ENCODE results near the gene TRMT10B.
"Not testable (repeated sequence)": the region's sequence is repeated elsewhere in the genome, so short reads cannot be mapped to it uniquely, and the experiment has no call there.

The TRMT10B gene

GRCh38 chr9:37751186-37751585, 2.4 kb upstream of the TRMT10B start:
- POLR2A ChIA-PET = no interaction called here
- no peak for DNase-seq (ENCODE audit: extremely low spot score)
- TF ChIP-seq SP1 (IDR thresholded peaks at IDR 0.05) = no peak
- CTCF ChIA-PET = no interaction called here

DNA sequence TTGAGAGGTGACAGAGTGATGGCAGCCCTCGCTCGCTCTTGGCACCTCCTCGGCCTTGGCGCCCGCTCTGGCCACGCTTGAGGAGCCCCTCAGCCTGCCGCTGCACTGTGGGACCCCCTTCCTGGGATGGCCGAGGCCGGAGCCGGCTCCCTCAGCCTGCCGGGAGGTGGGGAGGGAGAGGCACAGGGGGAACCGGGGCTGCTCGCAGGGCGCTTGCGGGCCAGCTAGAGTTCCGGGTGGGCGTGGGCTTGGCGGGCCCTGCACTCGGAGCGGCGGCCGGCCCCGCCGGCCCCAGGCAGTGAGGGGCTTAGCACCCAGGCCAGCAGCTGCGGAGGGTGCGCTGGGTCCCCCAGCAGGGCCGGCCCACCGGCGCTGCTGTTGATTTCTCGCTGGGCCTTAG, 1.9 kb upstream of the TRMT10B start:
- DNase-seq (ENCODE audit: extremely low spot score); CTCF ChIA-PET; POLR2A ChIA-PET: not testable (repeated sequence)

- CTCF ChIA-PET = not testable (repeated sequence)
- POLR2A ChIA-PET = interaction anchor here (1.2 kb wide), 1 partner anchor 18 kb away, joined by 3 read pairs; no protein-coding TSS in a partner anchor
Observed at GRCh38 chr9:37752112-37752511, 1.5 kb upstream of the TRMT10B start.

DNA sequence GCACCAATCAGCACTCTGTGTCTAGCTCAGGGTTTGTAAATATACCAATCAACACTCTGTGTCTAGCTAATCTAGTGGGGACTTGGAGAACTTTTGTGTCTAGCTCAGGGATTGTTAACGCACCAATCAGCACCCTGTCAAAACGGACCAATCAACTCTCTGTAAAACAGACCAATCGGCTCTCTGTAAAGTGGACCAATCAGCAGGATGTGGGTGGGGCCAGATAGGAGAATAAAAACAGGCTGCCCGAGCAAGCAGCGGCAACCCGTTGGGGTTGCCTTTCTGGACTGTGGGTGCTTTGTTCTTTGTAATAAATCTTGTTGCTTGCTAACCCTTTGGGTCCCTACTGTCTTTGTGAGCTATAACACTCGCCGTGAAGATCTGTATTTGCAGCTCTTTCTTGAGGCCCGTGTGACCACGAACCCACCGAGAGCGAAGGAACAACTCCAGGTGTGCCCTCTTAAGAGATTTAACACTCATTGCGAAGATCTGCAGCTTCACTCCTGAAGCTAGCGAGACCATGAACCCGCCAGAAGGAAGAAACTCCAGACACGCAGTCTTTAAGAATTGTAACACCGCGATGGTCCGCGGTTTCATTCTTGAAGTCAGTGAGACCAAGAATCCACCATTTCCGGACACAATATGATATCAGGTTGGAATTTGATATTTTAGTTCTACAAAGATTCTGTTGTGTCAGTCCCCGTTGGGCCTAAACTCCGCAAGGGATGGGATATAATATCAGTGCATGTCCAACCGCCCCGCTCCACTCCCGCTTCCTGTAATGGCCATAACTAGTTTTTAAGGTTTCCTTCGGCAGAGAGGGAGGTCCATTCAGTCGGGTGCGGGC, 740 bp upstream of the TRMT10B start:
- no peak for DNase-seq (ENCODE audit: extremely low spot score)
- POLR2A ChIA-PET = interaction anchor here (1.0 to 1.2 kb wide), 2 partner anchors 18 to 48 kb away, joined by 3 read pairs; partner anchors contain the start of gene DCAF10
- CTCF ChIA-PET = no interaction called here
- TF ChIP-seq FOXA1 (IDR thresholded peaks at IDR 0.05) (no peak), TARDBP (IDR thresholded peaks at IDR 0.05) (no peak), SUZ12 (IDR thresholded peaks at IDR 0.05) (no peak), ELF4 (IDR thresholded peaks at IDR 0.05) (no peak), FOXM1 (IDR thresholded peaks at IDR 0.05; ENCODE audit: borderline replicate concordance) (no peak), CTBP1 (IDR thresholded peaks at IDR 0.05; ENCODE audit: borderline replicate concordance) (no peak), ZNF384 (IDR thresholded peaks at IDR 0.05) (no peak), PKNOX1 (IDR thresholded peaks at IDR 0.05) (no peak), LEF1 (IDR thresholded peaks at IDR 0.05; ENCODE audit: borderline replicate concordance) (no peak), NFRKB (IDR thresholded peaks at IDR 0.05) (no peak), FOXK2 (IDR thresholded peaks at IDR 0.05) (no peak), BHLHE40 (IDR thresholded peaks at IDR 0.05; ENCODE audit: borderline replicate concordance) (no peak), L3MBTL2 (conservative IDR thresholded peaks at IDR 0.05) (no peak), HDGF (IDR thresholded peaks at IDR 0.05; ENCODE audit: borderline replicate concordance) (no peak), ARNT (IDR thresholded peaks at IDR 0.05) (no peak), SP1 (IDR thresholded peaks at IDR 0.05) (no peak)

More at GRCh38 chr9:37752112-37752511, 1.5 kb upstream of the TRMT10B start:
- DNase-seq (ENCODE audit: extremely low spot score) = not testable (repeated sequence)

DNA sequence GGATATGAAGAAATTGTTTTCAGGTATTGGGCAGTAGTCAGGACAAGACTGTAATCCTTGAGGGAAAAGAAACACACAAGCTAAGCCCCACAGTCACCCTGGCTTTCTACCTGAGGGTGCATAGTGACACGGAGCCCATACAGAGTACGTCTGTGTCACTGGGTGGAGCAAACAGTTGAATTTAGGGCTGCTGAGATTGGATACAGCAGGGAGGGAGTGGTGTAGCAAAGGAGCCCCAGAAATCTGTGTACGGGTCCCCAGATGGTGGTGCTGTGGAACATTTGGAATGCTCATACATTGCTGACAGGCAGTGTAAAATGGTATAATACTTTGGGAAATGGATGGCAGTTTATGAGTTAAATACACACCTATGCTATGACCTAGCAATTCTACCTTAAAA, 5.1 kb downstream of the TRMT10B start:
- POLR2A ChIA-PET = no interaction called here
- CTCF ChIA-PET = no interaction called here
- DNase-seq (ENCODE audit: extremely low spot score) = no peak
- no peak for TF ChIP-seq LEF1 (IDR thresholded peaks at IDR 0.05; ENCODE audit: borderline replicate concordance)
- no peak for TF ChIP-seq HDGF (IDR thresholded peaks at IDR 0.05; ENCODE audit: borderline replicate concordance)
- TF ChIP-seq PKNOX1 (IDR thresholded peaks at IDR 0.05) = no peak
- TF ChIP-seq FOXK2 (IDR thresholded peaks at IDR 0.05) = no peak
- TF ChIP-seq FOXM1 (IDR thresholded peaks at IDR 0.05; ENCODE audit: borderline replicate concordance) = no peak
- no peak for TF ChIP-seq ELF4 (IDR thresholded peaks at IDR 0.05)
- no peak for TF ChIP-seq ARNT (IDR thresholded peaks at IDR 0.05)
- TF ChIP-seq ZNF384 (IDR thresholded peaks at IDR 0.05) = no peak
- TF ChIP-seq BHLHE40 (IDR thresholded peaks at IDR 0.05; ENCODE audit: borderline replicate concordance) = no peak
- TF ChIP-seq NFRKB (IDR thresholded peaks at IDR 0.05) = no peak

DNA sequence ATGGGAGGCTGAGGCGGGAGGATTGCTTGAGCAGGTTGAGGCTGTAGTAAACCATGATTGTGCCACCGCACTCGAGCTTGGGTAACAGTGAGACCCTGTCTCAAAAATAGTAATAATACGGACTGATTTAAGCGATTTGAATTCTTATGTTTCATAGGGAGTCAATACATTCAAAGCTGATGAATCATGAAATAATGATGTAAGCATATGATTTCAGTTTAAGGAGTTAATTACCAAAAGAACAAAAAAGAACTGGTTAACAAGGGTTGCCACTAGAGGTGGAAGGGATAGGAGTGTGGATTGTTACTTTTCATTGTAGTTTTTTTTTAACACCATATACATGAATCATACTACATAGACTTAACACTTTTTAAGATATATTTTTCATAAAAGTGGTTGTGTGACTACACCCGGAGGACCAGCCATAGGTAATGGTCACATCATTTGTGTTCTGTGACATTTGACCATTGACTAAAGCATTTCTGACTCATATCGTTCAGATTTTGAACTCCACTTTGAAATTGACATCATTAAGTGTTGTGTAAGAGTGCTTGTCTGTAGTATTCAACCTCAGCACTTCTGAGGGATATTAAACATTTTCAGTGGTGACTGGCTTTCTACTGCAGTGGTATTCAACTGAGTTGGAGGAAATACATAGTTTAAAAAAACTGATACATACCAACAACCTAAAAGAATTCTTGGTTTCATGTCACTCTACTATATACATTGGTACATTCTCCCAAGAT, 7.0 kb downstream of the TRMT10B start:
- CTCF ChIA-PET = no interaction called here
- DNase-seq (ENCODE audit: extremely low spot score) = no peak
- POLR2A ChIA-PET = interaction anchor here (1.4 kb wide), 1 partner anchor 24 kb away, joined by 3 read pairs; the partner anchor contains the start of gene EXOSC3
- no peak for TF ChIP-seq SP1 (IDR thresholded peaks at IDR 0.05)
- TF ChIP-seq PKNOX1 (IDR thresholded peaks at IDR 0.05) = no peak
- TF ChIP-seq ZNF384 (IDR thresholded peaks at IDR 0.05) = no peak
- TF ChIP-seq HDGF (IDR thresholded peaks at IDR 0.05; ENCODE audit: borderline replicate concordance) = no peak
- TF ChIP-seq TARDBP (IDR thresholded peaks at IDR 0.05) = no peak
- TF ChIP-seq ARNT (IDR thresholded peaks at IDR 0.05) = no peak

DNA sequence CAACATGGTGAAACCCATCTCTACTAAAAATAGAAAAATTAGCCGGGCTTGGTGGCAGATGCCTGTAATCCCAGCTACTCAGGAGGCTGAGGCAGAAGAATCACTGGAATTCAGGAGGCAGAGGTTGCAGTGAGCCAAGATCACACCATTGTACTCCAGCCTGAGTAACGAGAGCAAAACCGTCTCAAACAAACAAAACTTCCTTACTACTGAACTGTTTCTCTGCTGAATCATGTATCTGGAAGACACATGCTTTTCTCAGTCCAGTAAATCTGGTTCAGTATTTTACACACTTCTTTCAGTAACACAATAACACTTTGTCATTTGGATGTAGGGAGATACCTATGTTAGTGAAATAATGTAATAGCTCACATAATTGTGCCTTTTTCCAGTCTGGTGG, 7.9 kb downstream of the TRMT10B start:
- CTCF ChIA-PET = no interaction called here
- POLR2A ChIA-PET = no interaction called here
- no peak for TF ChIP-seq CTBP1 (IDR thresholded peaks at IDR 0.05; ENCODE audit: borderline replicate concordance)
- no peak for TF ChIP-seq FOXM1 (IDR thresholded peaks at IDR 0.05; ENCODE audit: borderline replicate concordance)
- no peak for TF ChIP-seq SP1 (IDR thresholded peaks at IDR 0.05)
- TF ChIP-seq TARDBP (IDR thresholded peaks at IDR 0.05) = no peak
- TF ChIP-seq SUZ12 (IDR thresholded peaks at IDR 0.05) = no peak
- no peak for TF ChIP-seq ZNF384 (IDR thresholded peaks at IDR 0.05)
- no peak for TF ChIP-seq L3MBTL2 (conservative IDR thresholded peaks at IDR 0.05)
- TF ChIP-seq ELF4 (IDR thresholded peaks at IDR 0.05) = no peak
- no peak for DNase-seq (ENCODE audit: extremely low spot score)

- POLR2A ChIA-PET; DNase-seq (ENCODE audit: extremely low spot score); CTCF ChIA-PET: not testable (repeated sequence)
Observed at GRCh38 chr9:37765263-37765662, 11.7 kb downstream of the TRMT10B start.

Data from HEK293T (cell line).